GM12892 (cell line): ENCODE data around the gene GFPT2.

Source experiments
- POLR2A ChIP-seq: IDR thresholded peaks from 2 replicates; pipeline ENCODE4 v1.6.1; 2011; ENCODE audit warnings: low read depth, low read length, control low read depth
- POLR2AphosphoS5 ChIP-seq: IDR thresholded peaks from 2 replicates; pipeline ENCODE4 v1.6.1; 2011; ENCODE audit warnings: low read depth, low read length, control low read depth
- TAF1 ChIP-seq: IDR thresholded peaks from 2 replicates; pipeline ENCODE4 v1.6.1; 2011; ENCODE audit warnings: low read depth, mild to moderate bottlenecking, control low read depth, low read length, borderline replicate concordance

DNA sequence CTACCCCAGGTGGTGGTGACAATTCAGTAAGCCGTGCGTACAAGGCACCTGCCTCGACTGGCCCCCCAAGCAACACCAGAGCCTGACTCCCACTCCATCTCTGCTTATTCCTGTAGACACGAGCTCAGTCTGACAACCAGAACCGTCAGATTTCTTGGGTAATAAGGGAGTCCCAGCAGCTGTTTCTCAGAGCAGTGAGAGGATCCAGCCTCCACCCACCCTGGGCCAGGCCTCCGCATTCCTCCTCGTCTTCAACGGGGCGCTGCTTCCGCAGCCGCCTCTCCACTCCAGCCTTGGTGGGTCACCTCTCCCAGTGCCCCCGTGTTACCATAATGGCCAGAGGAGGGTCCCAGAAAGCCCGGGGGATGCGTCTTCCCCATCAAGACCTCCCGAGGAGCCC is 27.7 kb upstream of the GFPT2 start:
- no peak for TF ChIP-seq TAF1
- no peak for TF ChIP-seq POLR2A
- no peak for TF ChIP-seq POLR2AphosphoS5
